ENCODE results near the gene ECI1.
A peak's percentile ranks its signal among the peaks of the same experiment; 100 is the strongest.
"Not testable (repeated sequence)": the region's sequence is repeated elsewhere in the genome, so short reads cannot be mapped to it uniquely, and the experiment has no call there.

Gene ECI1

GRCh38 chr16:2278956-2279800 lies 27.8 kb upstream of the ECI1 start:
- DNase-seq: no peak

- no peak for DNase-seq
Observed at GRCh38 chr16:2278272-2278608, 26.9 kb upstream of the ECI1 start.

GRCh38 chr16:2277466-2278271 lies 26.3 kb upstream of the ECI1 start:
- DNase-seq: no peak

DNA sequence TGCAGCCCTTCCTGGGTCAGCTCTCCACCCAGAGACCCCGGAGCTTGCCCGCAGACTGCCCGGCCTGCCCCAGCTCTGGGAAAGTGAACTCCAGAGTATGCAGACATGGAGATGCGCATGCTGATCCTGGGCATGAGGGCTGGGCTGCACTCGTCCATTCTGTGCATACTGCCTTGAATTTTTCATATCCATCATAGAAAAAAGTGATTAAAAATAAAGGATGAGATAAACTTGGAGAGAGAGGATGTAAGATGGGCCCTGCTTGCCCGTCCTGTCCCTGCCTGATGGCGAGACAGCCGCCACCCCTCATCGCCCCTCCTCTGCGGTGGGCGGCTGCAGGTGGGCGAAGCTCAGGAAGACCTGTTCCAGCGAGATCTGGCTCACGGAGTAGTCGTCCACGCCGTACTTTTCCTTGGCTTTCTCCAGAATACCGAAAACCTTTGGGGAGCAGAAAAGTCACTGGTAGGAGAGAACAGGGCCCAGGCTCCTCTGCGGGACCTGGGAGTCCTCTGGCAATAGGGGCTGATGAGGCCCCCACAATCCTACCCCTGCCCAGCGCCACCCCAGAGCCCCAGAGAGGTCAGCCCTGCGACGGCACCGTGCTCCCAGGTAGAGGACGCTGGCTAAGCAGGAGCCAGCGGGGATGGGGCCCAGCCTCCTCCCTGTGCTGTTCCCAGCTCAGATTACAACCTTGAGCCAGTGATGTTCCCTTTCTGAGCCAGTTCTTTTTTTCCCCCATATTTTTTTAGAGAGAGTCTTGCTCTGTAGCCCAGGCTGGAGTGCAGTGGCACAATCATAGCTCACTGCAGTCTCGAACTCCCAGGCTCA lies 25.2 kb upstream of the ECI1 start:
- no peak for DNase-seq

DNA sequence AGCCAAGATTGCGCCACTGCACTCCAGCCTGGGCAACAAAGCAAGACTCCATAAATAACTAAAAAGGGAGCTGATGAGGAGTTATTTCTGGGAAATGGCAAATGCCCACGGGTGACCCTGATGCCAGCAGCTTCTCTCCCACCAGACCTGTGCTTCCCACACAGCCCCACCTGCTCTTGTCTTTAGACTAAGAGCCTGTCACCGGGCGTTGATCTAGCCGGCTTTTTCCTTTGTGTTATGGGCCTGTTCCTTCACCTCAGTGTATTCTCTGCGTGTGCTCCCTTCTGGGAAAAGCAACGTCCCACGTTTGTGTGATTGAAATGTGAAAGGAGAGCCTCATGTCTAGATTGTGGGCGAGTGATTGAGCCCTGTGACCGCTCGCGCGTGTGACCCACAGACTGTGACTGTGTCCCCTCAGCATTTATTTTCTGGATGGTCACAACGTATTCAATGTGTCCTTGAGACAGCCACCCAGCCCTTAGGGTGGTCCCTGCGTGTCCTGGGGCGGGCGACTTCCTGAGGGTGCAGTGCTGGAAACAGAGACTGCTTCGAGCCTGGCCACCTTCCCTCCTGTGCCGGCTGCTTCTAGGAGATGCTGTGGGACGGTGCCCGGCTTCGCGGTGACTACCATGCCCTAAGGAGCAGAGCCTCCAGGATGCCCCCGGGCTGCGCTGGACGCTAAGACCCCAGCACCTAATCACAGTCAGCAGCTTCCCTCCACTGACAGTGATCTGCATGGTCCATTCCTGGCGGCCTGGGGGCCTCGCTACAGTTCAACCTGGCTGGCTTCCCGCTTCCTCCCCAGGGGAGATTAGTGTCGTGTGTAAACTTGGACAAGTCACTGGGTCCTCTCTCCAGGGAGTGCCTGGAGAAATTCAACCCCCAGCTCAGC lies 24.3 kb upstream of the ECI1 start:
- no peak for DNase-seq

DNA sequence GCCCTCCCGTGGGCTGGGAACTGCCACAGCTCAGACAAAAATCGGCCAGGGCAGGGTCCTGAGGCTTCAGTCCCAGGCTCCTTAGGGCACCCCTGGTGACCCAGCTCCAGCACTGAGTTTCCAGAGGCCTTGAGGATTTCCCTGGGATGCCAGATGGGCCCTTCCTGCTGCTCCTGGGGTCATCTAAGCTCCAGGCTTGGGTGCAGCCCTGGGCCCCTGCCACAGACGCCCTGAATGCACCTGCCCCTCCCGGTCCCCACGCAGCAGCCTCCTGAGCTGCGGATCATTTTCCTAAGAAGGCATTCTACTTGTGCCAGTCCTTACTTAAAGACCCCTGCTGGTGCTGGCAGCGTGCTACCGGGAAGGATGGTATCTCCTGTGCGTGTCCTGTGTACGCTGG lies 22.5 kb upstream of the ECI1 start:
- DNase-seq: no peak

DNA sequence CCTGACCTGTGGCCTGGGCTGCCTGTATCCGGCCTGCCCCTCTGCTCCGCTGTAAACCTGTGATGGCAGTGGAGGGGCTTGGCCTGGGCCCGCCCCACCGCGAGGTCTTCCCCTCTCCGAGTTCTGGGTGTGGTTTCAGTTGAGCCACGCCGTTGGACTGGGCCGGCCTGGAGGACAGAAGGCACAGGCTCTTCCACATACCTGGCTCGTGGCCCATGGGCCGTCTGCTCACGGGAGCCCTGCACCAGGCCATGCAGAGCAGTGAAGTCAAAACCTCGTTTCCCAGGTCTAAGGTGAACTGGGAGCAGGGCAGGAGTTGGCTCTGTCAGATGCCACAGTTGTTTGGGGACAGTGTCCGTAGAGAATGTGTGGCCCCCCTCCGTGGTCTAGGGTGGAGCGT lies 22.1 kb upstream of the ECI1 start:
- DNase-seq: no peak

- no peak for DNase-seq
Observed at GRCh38 chr16:2271848-2272461, 20.6 kb upstream of the ECI1 start.

DNA sequence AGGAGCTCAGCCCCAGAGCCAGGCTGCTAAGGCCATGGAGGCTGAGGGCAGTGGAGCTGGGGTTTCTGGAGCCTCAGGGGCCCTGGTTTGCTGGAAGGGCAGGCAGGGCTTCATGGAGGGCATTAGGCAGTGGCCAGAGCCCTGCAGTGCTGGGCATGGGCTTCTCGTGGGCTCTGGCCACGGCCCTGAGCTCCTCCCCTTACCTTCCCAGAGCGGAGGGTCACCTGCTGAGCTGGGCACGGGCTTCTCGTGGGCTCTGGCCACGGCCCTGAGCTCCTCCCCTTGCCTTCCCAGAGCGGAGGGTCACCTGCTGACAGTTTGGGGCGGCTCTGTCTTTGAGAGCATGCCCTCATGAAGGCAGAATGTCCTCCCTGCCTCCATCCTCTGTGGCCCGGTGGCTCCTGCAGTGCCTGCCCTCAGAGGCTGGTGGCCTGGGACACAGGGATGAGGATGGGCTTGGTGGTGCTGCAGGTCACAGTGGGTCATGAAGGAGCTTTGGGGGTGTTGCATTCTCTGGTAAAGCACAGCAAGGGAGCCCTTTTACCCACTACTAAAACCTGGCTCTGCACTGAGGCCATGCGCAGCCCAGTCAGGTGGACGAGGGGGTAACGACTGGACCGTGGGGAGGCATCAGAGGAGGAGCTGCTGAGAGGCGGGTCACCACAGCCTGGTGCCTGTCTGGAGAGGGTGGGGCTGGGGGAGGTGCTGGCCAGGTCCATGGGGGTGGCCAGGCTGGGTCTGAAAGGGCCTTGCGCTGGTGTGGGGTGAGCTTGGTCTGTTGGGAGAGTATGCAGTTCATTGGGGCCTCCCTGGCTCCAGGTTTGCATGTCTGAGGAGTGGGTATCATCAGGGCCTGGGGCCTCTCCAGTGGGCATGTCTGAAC lies 19.4 kb upstream of the ECI1 start:
- no peak for DNase-seq

DNA sequence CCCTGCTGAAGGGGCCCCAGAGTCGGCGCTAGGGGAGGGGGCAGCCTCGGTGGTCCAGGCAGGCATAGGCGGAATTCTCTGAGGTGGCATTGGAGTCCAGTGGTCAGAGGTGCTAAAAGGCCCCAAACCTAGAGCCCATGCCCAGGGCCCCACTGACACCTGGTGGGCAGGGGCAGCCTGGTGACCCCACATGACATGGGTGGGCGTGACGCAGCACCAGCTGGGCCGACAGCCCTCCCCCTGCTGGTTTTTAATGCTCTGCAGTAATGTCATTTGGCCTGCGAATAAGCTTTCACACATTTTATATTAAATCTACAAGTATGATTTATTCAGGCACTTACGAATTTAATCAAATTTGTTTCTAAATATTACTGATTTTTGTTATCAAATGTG lies 18.7 kb upstream of the ECI1 start:
- no peak for DNase-seq

- DNase-seq: peak; percentile 97
Observed at GRCh38 chr16:2267913-2268666, 16.7 kb upstream of the ECI1 start, which contains the start of gene RNPS1. RNPS1 (minus strand) TSS chr16:2268126; CDS start chr16:2264643, 3,483 bp downstream.

GRCh38 chr16:2267505-2267912 lies 16.1 kb upstream of the ECI1 start:
- DNase-seq: not testable (repeated sequence)

DNA sequence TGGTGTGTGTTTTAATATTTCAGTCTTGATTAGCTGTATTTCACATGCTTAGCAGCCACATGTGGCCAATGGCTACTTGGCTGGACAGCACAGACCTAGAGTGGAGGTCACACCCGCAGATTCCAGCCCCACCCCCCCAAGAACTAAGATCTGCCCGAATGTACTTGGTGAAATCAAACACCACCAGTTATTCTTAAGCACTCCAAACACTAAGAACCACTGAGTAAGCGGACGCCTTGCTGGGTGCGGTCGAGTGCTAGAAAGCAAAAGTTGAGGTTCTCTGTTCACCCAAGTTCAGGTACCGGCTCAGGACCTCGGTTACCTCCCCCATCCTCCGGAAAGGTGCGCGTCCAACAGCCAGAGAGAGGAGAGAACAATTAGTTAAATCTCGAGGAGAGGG lies 15.5 kb upstream of the ECI1 start:
- DNase-seq: peak; percentile 40

DNA sequence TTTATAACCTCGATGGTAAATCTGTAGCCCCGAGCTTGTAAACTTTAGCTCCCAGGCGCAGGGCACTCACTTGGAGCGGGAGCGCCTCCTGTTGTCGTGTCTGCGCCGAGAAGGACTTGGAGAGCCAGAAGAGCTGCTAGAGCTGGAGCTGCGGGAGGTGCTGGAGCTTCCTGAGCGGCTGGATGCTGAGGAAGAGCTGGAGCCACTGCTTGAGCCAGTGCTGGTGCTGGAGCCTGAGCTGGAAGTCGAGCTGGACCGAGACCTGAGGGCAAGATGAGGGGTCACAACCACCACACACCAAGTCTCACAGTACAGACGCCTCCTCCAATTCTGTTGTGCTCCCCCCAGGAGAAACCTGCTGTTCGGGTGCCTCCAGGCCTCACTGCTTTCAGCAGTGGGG lies 11.6 kb upstream of the ECI1 start:
- DNase-seq: not testable (repeated sequence)

DNA sequence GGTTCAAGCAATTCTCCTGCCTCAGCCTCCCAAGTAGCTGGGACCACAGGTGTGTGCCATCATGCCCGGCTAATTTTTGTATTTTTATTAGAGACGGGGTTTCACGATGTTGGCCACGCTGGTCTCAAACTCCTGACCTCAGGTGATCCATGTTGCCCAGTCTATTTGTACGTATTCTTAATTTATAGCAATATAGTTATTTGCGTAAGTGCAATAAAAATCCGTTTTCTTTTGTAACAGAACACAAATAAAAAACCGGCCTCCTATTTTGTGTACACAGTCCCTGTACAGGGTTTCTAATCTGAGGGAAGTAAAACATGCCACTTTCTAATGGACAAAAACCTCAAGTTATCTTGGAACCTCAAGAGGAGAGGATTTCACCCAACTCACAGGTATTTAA lies 8.9 kb upstream of the ECI1 start:
- no peak for DNase-seq

- DNase-seq: not testable (repeated sequence)
Observed at GRCh38 chr16:2258530-2258929, 7.1 kb upstream of the ECI1 start.

- DNase-seq: no peak
Observed at GRCh38 chr16:2257726-2258125, 6.3 kb upstream of the ECI1 start.

DNA sequence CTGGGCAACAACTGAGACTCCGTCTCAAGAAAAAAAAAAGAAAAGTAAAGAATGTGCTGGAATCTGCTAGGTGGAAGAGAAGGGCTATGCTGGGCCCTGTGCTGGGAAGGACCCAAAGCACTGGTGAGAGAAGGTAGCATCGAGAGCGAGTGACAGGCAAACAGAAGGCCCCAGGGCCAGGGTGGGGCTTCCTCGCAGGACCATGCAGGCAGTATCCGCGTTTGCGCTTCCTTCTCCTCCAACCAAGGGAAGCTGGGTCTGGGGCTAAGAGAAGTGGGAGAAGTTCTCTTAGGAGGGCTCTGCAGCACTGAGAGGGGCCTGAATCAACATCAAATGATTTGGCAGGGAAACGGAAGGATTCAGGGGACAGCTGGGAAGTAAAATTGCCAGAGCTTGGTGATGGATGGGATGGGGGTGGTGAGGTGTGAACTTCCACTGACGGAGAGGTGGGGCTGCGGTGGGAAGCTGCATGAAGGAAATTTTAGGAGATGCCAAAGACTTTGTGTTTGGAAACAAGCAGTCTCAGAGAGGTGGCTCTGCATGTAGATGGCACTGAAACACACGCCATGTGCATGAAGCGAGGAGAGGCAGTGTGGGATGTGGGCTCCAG lies 5.2 kb upstream of the ECI1 start:
- DNase-seq: no peak

DNA sequence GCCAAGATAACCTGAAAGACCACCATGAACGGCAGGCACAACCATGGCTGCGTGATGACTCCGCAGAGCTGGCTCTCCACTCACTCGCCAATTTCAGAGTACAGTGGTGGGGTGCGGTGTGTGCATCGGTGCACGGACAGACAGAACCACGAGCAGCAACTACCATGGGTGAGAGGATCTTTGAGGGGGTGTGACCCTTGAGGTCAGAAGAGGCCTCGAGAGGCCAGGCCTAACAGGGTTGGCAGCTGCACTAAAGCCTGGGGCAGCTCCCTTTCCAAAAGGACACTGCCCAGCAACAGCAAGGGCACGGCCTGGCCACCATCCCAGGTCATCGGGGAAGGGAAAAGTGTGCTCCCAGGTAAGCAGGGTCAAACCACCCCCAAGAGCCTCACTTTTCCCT lies 1.9 kb upstream of the ECI1 start:
- DNase-seq: no peak

- DNase-seq: no peak
Observed at GRCh38 chr16:2252806-2253148, 1.4 kb upstream of the ECI1 start.
